Measurements from ENCODE around the gene HRCT1.

The HRCT1 gene

DNA sequence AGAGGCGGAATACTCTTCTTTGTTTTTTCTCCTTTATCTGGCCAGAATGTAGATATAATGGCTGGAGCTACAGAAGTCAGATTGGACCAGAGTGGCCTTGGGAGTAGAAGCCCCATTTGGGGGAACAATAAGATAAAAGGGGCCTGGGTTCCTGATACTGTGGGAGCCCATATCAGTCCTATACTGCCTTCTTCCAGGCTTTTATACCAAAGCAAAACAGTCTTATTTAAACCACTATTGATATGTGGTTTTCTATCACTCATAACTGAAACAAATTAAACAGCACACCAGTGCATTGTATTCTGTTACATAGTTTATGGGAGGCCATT is 17.6 kb downstream of the HRCT1 start:
- TF ChIP-seq GATA3 (IDR thresholded peaks at IDR 0.05; ENCODE audit: low read depth, low read length) (no peak), GATA2 (IDR thresholded peaks at IDR 0.05; ENCODE audit: low read depth, low read length) (no peak)

DNA sequence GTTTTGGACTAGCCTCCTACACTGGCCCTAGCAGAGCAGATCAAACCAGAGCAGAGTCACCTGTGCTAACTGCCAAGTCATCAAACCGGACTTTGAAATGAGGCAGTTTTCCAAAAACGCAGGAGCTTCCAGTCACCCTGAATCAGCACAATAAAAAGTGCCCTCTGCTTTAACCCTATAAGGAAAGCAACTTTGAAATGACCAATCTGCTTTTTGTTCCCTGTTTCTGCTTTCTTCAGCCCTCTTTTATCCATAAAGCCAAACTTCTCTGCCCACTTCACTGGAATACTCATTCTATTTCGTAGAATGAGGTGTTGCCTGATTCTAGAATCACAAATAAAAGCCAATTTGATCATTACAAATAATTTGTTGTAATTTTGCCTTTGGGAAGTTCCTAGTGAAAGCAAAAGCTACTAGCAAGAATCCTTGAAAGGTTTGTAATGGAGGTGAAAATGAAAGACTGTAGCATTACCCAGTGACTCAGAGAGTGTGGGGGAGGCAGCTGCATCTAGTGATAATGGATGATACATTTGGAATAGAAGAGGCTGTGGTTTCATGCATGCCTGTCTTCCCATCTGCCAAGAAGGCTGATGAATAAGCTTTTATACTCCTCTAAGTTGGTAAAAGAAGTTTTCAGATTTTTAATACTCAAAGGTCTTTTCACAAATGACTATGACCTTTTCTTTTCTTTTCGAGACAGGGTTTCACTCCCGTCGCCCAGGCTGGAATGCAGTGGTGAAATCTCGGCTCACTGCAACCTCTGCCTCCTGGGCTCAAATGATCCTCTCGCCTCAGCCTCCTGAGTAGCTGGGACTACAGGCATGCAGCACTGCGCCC is 18.1 kb downstream of the HRCT1 start:
- TF ChIP-seq GATA2 (IDR thresholded peaks at IDR 0.05; ENCODE audit: low read depth, low read length) = no peak
- no peak for TF ChIP-seq GATA3 (IDR thresholded peaks at IDR 0.05; ENCODE audit: low read depth, low read length)

DNA sequence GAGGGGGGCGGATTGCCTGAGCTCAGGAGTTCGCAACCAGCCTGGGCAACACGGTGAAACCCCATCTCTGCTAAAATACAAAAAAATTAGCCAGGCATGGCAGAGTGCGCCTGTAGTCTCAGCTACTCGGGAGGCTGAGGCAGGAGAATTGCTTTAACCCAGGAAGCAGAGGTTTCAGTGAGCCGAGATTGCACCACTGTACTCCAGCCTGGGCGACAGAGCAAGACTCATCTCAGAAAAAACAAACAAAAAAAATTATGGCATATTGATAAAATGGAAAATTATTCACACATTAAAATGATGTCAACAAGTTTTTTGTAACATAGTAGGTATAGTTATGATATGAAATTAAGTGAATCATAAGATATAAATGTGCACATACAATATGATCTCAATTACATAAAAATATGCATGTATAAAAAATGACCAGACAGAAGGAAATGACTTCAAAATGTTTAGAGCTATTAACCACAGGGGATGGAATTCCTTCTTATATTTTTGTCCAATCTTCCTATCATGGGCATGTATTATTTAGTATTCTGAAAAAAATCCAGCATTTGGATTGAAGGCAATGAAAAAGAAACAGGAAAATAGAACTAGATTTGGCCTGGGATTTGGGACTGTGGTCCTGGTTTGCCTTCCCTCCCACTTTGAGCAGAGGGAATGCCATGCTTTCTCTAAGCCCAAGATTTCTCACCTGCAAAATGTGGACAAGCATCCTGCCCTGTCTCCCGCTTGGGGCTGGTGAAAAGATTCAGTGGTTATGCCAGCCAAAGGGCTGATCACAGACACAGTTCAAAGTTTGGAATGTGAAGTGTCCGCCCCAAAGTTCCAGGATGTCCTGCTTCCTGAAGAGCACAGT is 22.8 kb downstream of the HRCT1 start:
- no peak for TF ChIP-seq GATA3 (IDR thresholded peaks at IDR 0.05; ENCODE audit: low read depth, low read length)

DNA sequence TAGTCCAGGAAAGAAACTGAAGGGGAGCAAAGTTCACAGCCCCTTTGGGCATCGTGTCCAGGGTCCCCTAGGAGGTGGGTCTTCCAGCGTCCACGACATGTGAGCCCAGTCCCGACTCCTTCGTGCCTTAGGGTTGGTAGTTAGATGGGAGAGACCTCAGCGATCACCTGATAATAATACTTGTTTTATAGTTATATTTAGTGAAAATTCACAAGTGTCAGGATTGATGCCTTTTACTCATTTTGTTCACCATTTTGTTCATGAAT is 23.4 kb downstream of the HRCT1 start:
- no peak for TF ChIP-seq GATA2 (IDR thresholded peaks at IDR 0.05; ENCODE audit: low read depth, low read length)
- no peak for TF ChIP-seq GATA3 (IDR thresholded peaks at IDR 0.05; ENCODE audit: low read depth, low read length)

DNA sequence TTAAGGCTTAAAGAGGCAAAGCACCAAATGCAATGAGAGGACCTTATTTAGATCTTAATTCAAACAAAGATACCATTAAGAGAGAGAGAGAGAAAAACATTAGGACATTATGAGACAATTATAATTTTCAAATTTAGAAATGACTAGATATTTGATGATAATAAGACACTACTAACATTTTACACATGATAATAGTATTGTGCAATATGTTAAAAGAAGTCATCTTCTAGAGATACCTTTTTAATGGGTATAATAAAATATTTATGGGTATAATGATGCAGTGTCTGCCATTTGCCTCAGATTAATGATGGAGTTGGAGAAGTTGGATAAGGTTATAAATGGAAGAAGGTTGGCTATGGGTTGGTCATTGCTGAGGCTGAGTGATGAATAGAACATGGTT is 24.5 kb downstream of the HRCT1 start:
- TF ChIP-seq GATA3 (IDR thresholded peaks at IDR 0.05; ENCODE audit: low read depth, low read length) (no peak), GATA2 (IDR thresholded peaks at IDR 0.05; ENCODE audit: low read depth, low read length) (no peak)

DNA sequence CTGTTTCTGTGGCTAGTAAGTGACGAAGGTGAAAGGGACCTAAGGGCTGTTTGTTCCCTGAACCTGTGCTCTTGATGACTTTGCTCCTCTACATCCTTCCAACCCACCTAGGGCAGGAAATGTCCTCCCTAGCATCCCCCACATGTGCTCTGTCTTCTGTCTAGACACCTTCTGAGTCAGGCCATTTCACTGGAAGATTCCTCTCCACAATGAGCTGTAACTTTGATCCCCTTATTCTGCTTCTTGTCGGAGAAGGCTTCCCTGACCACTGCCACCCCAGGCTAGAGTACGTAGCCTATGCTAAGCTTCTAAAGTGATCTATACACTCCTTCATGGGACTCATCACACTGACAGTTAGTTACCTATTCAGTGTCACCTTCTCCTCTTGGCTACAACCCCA is 25.0 kb downstream of the HRCT1 start:
- TF ChIP-seq GATA3 (IDR thresholded peaks at IDR 0.05; ENCODE audit: low read depth, low read length) = no peak
- TF ChIP-seq GATA2 (IDR thresholded peaks at IDR 0.05; ENCODE audit: low read depth, low read length) = no peak

DNA sequence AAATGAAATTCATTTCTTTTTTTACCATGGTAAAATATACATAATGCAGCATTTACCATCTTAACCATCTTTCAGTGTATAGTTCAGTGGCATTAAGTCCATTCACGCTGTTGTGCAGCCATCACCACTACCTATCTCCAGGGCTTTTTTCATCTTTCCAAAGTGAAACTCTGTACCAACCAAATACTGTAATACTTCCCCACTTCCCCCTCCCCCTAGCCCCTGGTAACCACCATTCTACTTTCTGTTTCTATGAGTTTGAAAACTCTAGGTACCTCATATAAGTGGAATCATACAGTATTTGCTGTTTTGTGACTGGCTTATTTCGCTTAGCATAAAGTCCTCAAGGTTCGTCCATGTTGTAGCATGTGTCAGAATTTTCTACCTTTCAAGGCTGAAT is 26.7 kb downstream of the HRCT1 start:
- TF ChIP-seq GATA3 (IDR thresholded peaks at IDR 0.05; ENCODE audit: low read depth, low read length) = no peak
- no peak for TF ChIP-seq GATA2 (IDR thresholded peaks at IDR 0.05; ENCODE audit: low read depth, low read length)

DNA sequence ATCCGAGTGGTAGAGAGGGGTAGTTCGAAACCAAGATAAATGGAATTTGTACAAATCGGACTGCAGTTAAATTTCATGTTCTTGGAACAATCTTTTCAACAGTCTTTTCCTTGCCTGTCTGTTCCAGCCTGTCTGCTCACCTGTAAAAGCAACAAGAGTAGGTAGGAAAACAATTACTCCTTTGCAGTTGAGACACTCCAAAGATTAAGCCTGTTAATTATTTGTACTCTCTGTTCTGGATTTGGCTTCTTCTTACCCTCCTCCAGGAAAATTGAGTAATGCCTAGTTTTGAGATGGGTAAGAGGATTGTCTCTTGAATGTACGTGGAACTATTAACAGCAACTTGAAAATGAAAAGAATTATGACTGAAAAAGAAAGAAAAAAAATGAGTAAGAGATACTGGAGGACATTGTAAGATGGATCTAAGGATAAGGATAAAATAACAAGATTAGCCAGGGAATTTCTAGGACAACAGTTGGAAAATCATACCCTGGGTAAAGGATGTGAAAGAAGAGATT is 27.6 kb downstream of the HRCT1 start:
- TF ChIP-seq GATA3 (IDR thresholded peaks at IDR 0.05; ENCODE audit: low read depth, low read length) (no peak), GATA2 (IDR thresholded peaks at IDR 0.05; ENCODE audit: low read depth, low read length) (no peak)

DNA sequence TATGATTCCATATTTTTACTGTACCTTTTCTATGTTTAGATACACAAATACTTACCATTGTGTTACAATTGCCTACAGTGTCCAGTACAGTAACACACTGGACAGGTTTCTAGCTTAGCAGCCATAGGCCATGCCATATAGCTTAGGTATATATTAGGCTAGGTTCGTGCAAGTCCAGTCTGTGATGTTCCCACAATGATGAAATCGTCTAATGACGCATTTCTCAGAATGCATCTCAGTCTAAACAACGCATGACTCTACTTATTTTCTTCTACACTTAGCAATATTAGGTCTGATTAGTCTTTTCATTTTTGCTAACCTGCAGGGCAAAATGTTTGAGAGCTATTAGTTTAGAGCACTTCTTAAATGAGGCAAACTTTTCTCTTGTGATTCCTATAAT is 29.3 kb downstream of the HRCT1 start:
- TF ChIP-seq GATA3 (IDR thresholded peaks at IDR 0.05; ENCODE audit: low read depth, low read length) (no peak), GATA2 (IDR thresholded peaks at IDR 0.05; ENCODE audit: low read depth, low read length) (no peak)

DNA sequence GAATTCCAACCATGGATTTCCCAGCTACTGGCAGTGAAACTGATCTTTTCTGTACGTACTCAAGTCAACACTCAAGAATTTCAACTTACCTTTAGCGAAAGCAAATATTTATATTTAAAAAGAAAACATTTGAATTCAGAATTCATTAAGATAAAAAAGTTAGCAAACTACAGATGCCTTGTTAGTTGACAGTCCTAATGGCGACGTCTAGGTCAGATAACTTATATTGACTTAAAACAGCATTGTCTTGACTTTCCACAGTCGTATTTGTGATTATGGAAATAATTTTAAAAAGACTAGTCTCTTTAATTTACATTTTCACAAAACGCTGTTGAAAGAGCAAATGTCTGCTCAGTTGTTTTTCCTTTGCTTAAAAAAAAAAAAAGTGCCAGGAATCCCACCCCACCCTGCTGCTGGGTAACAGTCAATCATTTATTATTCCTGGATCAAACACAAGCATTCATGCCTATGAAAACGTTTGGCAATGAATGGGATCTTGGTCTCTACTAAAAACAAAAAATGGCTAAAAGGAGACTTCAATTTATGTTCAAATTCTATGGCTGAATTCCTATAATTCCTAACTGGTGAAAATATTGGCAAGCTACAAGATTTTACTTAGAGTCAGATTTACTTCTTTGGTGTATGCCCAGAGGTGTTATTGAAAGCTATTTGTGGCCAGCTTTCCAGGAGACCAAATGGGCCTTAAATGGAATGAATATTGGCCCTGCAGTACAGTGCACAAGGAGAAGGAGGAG is 29.9 kb downstream of the HRCT1 start:
- no peak for TF ChIP-seq GATA2 (IDR thresholded peaks at IDR 0.05; ENCODE audit: low read depth, low read length)
- no peak for TF ChIP-seq GATA3 (IDR thresholded peaks at IDR 0.05; ENCODE audit: low read depth, low read length)

DNA sequence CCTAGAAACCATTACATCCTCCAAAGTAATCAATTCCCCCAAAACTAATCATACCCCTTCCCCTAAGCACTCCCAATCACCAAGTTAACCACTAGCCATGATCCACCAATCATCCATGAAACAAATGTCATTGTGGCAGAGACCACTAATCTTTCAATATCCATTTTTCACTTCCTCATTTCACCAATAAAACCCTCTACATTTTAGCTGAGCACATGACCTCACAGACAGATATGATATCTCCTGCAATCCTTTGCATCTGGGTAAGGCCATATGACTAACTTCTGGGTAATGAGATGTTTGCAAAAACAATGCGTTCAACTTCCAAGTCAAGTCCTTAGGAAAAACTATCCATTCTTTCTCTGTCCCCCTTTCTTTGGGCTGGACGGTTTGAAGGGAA is 31.2 kb downstream of the HRCT1 start:
- no peak for TF ChIP-seq GATA3 (IDR thresholded peaks at IDR 0.05; ENCODE audit: low read depth, low read length)
- TF ChIP-seq GATA2 (IDR thresholded peaks at IDR 0.05; ENCODE audit: low read depth, low read length) = no peak

DNA sequence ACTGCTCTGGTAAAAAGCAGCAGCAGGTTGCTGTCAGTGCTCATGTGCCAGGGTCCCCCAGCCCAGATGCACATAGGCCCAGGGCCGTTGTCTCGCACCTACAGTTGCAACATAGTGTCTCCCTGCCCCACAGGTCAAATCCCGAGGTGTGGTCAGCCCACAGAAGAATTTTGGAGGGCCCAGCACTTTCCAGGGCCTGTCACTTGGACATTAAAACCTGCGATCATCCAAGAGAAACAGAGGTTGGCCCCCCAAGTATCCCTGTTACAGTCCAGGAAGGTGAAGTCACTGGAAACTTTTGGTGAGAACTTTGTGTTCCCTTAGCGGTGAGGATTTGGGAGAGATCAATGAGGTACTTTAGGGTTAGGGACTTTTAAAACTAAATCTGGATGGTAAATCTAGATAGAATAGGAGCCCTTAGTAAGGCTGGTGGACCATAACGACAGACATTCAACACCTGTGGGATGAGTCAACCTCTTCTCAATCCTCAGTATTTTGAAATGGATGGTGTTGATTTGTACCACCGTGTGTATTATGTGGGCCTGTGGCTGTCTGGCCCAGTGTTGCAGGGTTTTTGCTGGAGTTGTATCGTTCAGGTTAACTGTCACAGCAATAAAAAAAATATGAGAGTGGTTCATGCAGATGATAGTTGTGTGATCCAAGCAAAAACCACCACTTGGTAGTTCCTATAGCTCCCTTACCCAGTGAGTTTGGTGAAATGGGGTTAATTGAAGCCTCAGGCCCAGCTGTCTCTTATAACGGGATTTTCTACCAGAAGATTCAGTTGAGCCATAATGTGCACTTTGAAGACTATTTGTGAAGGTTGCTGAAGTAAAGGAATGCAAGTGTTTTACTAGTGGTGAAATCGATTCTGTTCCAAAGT is 32.7 kb downstream of the HRCT1 start:
- TF ChIP-seq GATA2 (IDR thresholded peaks at IDR 0.05; ENCODE audit: low read depth, low read length) (no peak), GATA3 (IDR thresholded peaks at IDR 0.05; ENCODE audit: low read depth, low read length) (no peak)

DNA sequence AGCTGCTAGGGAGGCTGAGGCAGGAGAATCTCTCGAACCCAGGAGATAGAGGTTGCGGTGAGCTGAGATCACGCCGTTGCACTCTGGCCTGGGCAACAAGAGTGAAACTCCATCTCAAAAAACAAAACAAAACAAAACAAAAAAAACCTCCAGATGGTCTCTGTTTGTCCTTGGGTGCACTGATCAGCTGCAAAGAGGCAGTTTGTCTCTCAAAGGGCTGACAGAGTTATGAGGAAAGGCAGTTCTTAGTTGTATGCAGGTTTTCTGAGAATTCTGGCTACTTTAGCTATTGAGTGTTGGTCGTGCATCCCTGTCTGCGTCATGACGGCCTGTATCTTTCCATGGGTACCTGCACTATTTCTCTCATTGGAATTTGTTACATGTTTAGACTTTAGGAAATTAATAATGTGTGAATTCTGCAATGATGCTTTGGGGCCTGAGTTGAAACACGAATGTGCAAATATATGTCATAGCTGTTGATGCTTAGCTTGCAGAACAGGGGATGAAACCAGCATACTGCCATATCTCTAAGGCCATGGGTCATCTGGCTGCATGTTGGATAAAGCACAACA is 33.8 kb downstream of the HRCT1 start:
- TF ChIP-seq GATA2 (IDR thresholded peaks at IDR 0.05; ENCODE audit: low read depth, low read length) (no peak), GATA3 (IDR thresholded peaks at IDR 0.05; ENCODE audit: low read depth, low read length) (no peak)
